Neural progenitor cell (in vitro differentiated cells): ENCODE data around the gene CCDC33.
"Not testable (repeated sequence)": the region's sequence is repeated elsewhere in the genome, so short reads cannot be mapped to it uniquely, and the experiment has no call there.

Experiments used
- CTCF ChIP-seq: fragments of 200-600 bp; sonication (generic); IDR thresholded peaks from 2 replicates; pipeline ENCODE4 v1.5.1; 2017; ENCODE audit warnings: antibody characterized with exemption, mild to moderate bottlenecking
- EZH2 ChIP-seq: fragments of 200-600 bp; sonication (generic); IDR thresholded peaks from 2 replicates; pipeline ENCODE4 v1.6.1; 2017; ENCODE audit warnings: antibody characterized with exemption, mild to moderate bottlenecking, moderate library complexity

DNA sequence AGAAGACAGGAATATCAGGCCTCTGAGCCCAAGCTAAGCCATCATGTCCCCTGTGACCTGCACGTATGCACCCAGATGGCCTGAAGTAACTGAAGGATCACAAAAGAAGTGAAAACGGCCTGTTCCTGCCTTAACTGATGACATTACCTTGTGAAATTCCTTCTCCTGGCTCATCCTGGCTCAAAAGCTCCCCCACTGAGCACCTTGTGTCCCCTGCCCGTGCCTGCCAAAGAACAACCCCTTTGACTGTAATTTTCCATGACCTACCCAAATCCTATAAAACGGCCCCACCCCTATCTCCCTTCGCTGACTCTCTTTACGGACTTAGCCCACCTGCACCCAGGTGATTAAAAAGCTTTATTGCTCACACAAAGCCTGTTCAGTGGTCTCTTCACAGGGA is 123.2 kb downstream of the CCDC33 start:
- TF ChIP-seq CTCF, EZH2: not testable (repeated sequence)
